Neuronal stem cell (in vitro differentiated cells): Measurements from ENCODE around the gene TSHZ2.

Experiments used
- DNase-seq: peaks from one replicate; pipeline ENCODE4 v3.0.0-alpha.2; 2013; ENCODE audit warnings: low spot score
- H2AFZ ChIP-seq: one replicate; pipeline ENCODE4 v1.6.1; 2013; ENCODE audit warnings: mild to moderate bottlenecking, low read length, inconsistent platforms
- H2AK5ac ChIP-seq: 2 replicates; pipeline ENCODE4 v1.6.1; 2013; ENCODE audit warnings: low read depth, mild to moderate bottlenecking, inconsistent platforms, low read length, moderate library complexity, mixed read lengths
- H2BK120ac ChIP-seq: 2 replicates; pipeline ENCODE4 v1.6.1; 2013; ENCODE audit warnings: low read depth, mild to moderate bottlenecking, inconsistent platforms, low read length, moderate library complexity, mixed read lengths
- H2BK12ac ChIP-seq: one replicate; pipeline ENCODE4 v1.6.1; 2013; ENCODE audit warnings: low read length, inconsistent platforms
- H2BK15ac ChIP-seq: 2 replicates; pipeline ENCODE4 v1.6.1; 2013; ENCODE audit warnings: mild to moderate bottlenecking, low read length, inconsistent platforms, mixed read lengths
- H2BK5ac ChIP-seq: one replicate; pipeline ENCODE4 v1.6.1; 2013; ENCODE audit warnings: inconsistent platforms, mild to moderate bottlenecking, low read length, moderate library complexity
- H3K14ac ChIP-seq: one replicate; pipeline ENCODE4 v1.6.1; 2013; ENCODE audit warnings: low read length, inconsistent platforms
- H3K18ac ChIP-seq: 2 replicates; pipeline ENCODE4 v1.6.1; 2013; ENCODE audit warnings: low read length, inconsistent platforms
- H3K23ac ChIP-seq: 2 replicates; pipeline ENCODE4 v1.6.1; 2013; ENCODE audit warnings: low read depth, mild to moderate bottlenecking, mixed read lengths, low read length, inconsistent platforms; ENCODE audit not compliant: poor library complexity
- H3K27ac ChIP-seq: replicated peaks from 3 replicates; pipeline ENCODE4 v1.5.1; 2013; ENCODE audit warnings: low read length, inconsistent platforms
- H3K27me3 ChIP-seq, 3 experiments: 2 replicates each; pipeline ENCODE4 v1.6.1; 2013; ENCODE audit warnings: low read length in 3 of 3, mild to moderate bottlenecking in 2 of 3, inconsistent platforms in 1 of 3, low read depth in 1 of 3, mixed read lengths in 1 of 3, moderate library complexity in 1 of 3; ENCODE audit not compliant: control insufficient read depth in 3 of 3, insufficient read depth in 3 of 3
- H3K36me3 ChIP-seq, 2 donors: replicated peaks in 1 of 2; 2 replicates each; pipeline ENCODE4 v1.6.1; 2013; ENCODE audit warnings: low read length in 2 of 2; ENCODE audit not compliant: control insufficient read depth in 2 of 2, insufficient read depth in 2 of 2
- H3K4ac ChIP-seq: 2 replicates; pipeline ENCODE4 v1.6.1; 2013; ENCODE audit warnings: inconsistent platforms, mild to moderate bottlenecking, low read length, moderate library complexity
- H3K4me1 ChIP-seq, 2 donors: 1 replicate in 1 of 2; 2 replicates in 1 of 2; pipeline ENCODE4 v1.6.1; 2013; ENCODE audit warnings: low read length in 2 of 2, low read depth in 1 of 2; ENCODE audit not compliant: control insufficient read depth in 2 of 2, insufficient read depth in 1 of 2
- H3K4me2 ChIP-seq: one replicate; pipeline ENCODE4 v1.6.1; 2013; ENCODE audit warnings: mild to moderate bottlenecking, low read length, inconsistent platforms; ENCODE audit not compliant: insufficient read depth, poor library complexity, severe bottlenecking
- H3K4me3 ChIP-seq, 2 donors: 2 replicates each; pipeline ENCODE4 v1.5.1; 2013; ENCODE audit warnings: low read length in 2 of 2, mild to moderate bottlenecking in 2 of 2, inconsistent platforms in 1 of 2, moderate library complexity in 1 of 2
- H3K79me1 ChIP-seq: one replicate; pipeline ENCODE4 v1.6.1; 2013; ENCODE audit warnings: low read depth, mild to moderate bottlenecking, inconsistent platforms, low read length, moderate library complexity
- H3K9ac ChIP-seq: one replicate; pipeline ENCODE4 v1.6.1; 2013; ENCODE audit warnings: mild to moderate bottlenecking, low read depth, low read length, inconsistent platforms; ENCODE audit not compliant: poor library complexity
- H3K9me3 ChIP-seq, 2 donors: replicated peaks in 1 of 2; 2 replicates each; pipeline versions ENCODE3 to v1.6.1; 2013; ENCODE audit warnings: low read length in 2 of 2, mild to moderate bottlenecking in 2 of 2, inconsistent platforms in 1 of 2, low read depth in 1 of 2, mixed read lengths in 1 of 2, moderate library complexity in 1 of 2; ENCODE audit not compliant: control insufficient read depth in 2 of 2, insufficient read depth in 1 of 2
- H4K8ac ChIP-seq: one replicate; pipeline ENCODE4 v1.6.1; 2013; ENCODE audit warnings: low read depth, mild to moderate bottlenecking, inconsistent platforms, low read length, moderate library complexity
- H4K91ac ChIP-seq: one replicate; pipeline ENCODE4 v1.6.1; 2013; ENCODE audit warnings: low read length, low read depth, mild to moderate bottlenecking, inconsistent platforms; ENCODE audit not compliant: poor library complexity
- WGBS, 2 donors: extraction: QIAGEN DNeasy Blood & Tissue Kit; methylation state at CpG; one replicate each; pipeline ENCODE4 v1.1.7; 2013; ENCODE audit warnings: missing lambda C conversion rate in 2 of 2, mixed read lengths in 1 of 2; ENCODE audit not compliant: insufficient read length in 2 of 2, insufficient replicate concordance in 1 of 2; ENCODE audit errors: extremely low coverage in 2 of 2; 5-methylcytosine and 5-hydroxymethylcytosine counted together

TSHZ2 gene

GRCh38 chr20:53081916-53082863, 110.0 kb downstream of the TSHZ2 start:
- no peaks in the 10 kb centered on the region for H3K9me3 ChIP-seq
- no peak overlapping the region for H3K4me2 ChIP-seq
- peaks cover 0 to 17% of the 10 kb centered on the region in 2 donors for H3K4me1 ChIP-seq
- H3K14ac ChIP-seq: no peak overlapping the region
- H3K27ac ChIP-seq: no peak overlapping the region
- no peak overlapping the region for H4K8ac ChIP-seq
- H2BK5ac ChIP-seq: no peak overlapping the region
- H3K4ac ChIP-seq: no peak overlapping the region
- no peaks in the 10 kb centered on the region for H3K79me1 ChIP-seq
- no peak overlapping the region for H3K23ac ChIP-seq
- H3K36me3 ChIP-seq: no peaks in the 10 kb centered on the region
- DNase-seq: no peak
- H3K18ac ChIP-seq: no peak overlapping the region
- no peak overlapping the region for H3K9ac ChIP-seq
- H3K4me3 ChIP-seq: no peak overlapping the region
- H2BK15ac ChIP-seq: no peak overlapping the region
- no peaks in the 10 kb centered on the region for H3K27me3 ChIP-seq
- no peak overlapping the region for H4K91ac ChIP-seq
- H2BK120ac ChIP-seq: no peak overlapping the region
- no CpG with 5 or more reads among the region's 10 CpGs for WGBS, 2 donors
- H2BK12ac ChIP-seq: no peak overlapping the region
- H2AFZ ChIP-seq: no peak overlapping the region
- no peak overlapping the region for H2AK5ac ChIP-seq

GRCh38 chr20:53083411-53083810, 111.3 kb downstream of the TSHZ2 start:
- no CpG with 5 or more reads among the region's 7 CpGs for WGBS, 2 donors
- Histone ChIP-seq H2AFZ (no peak overlapping the region), H2BK120ac (no peak overlapping the region), H3K18ac (no peak overlapping the region), H3K9ac (no peak overlapping the region), H3K36me3 (no peaks in the 10 kb centered on the region), H3K4me2 (no peak overlapping the region), H2AK5ac (no peak overlapping the region), H2BK5ac (no peak overlapping the region), H4K8ac (no peak overlapping the region), H3K23ac (no peak overlapping the region), H3K27me3 (no peaks in the 10 kb centered on the region), H3K79me1 (no peaks in the 10 kb centered on the region), H3K4ac (no peak overlapping the region), H3K14ac (no peak overlapping the region), H3K27ac (no peak overlapping the region), H4K91ac (no peak overlapping the region), H3K4me3 (no peak overlapping the region), H3K4me1 (peaks cover 0 to 13% of the 10 kb centered on the region in 2 donors), H2BK12ac (no peak overlapping the region), H2BK15ac (no peak overlapping the region), H3K9me3 (no peaks in the 10 kb centered on the region)
- no peak for DNase-seq

GRCh38 chr20:53084408-53084997, 112.3 kb downstream of the TSHZ2 start:
- H2BK120ac ChIP-seq: no peak overlapping the region
- no peak overlapping the region for H3K4me3 ChIP-seq
- H4K8ac ChIP-seq: no peak overlapping the region
- no peak overlapping the region for H2BK5ac ChIP-seq
- H3K9ac ChIP-seq: no peak overlapping the region
- DNase-seq: no peak
- no peak overlapping the region for H2BK15ac ChIP-seq
- H3K18ac ChIP-seq: no peak overlapping the region
- H3K79me1 ChIP-seq: no peaks in the 10 kb centered on the region
- no peak overlapping the region for H3K27ac ChIP-seq
- H3K36me3 ChIP-seq: no peaks in the 10 kb centered on the region
- no peaks in the 10 kb centered on the region for H3K27me3 ChIP-seq
- H4K91ac ChIP-seq: no peak overlapping the region
- no peaks in the 10 kb centered on the region for H3K9me3 ChIP-seq
- H3K4me2 ChIP-seq: no peak overlapping the region
- no peak overlapping the region for H2AK5ac ChIP-seq
- H2BK12ac ChIP-seq: no peak overlapping the region
- H3K14ac ChIP-seq: no peak overlapping the region
- H3K23ac ChIP-seq: no peak overlapping the region
- H3K4me1 ChIP-seq: peaks cover 0 to 15% of the 10 kb centered on the region in 2 donors
- no peak overlapping the region for H3K4ac ChIP-seq
- no peak overlapping the region for H2AFZ ChIP-seq

- no CpG with 5 or more reads among the region's 5 CpGs for WGBS, 2 donors
- H2BK15ac ChIP-seq: peak overlapping the region; percentile 6
- no peaks in the 10 kb centered on the region for H3K36me3 ChIP-seq
- H3K4me1 ChIP-seq: peaks cover 0 to 13% of the 10 kb centered on the region in 2 donors
- H2AFZ ChIP-seq: no peak overlapping the region
- H3K14ac ChIP-seq: no peak overlapping the region
- H2AK5ac ChIP-seq: no peak overlapping the region
- H3K27me3 ChIP-seq: no peaks in the 10 kb centered on the region
- H3K23ac ChIP-seq: no peak overlapping the region
- no peak overlapping the region for H3K4me2 ChIP-seq
- no peak overlapping the region for H3K18ac ChIP-seq
- no peak for DNase-seq
- H2BK5ac ChIP-seq: no peak overlapping the region
- no peak overlapping the region for H3K9ac ChIP-seq
- no peaks in the 10 kb centered on the region for H3K9me3 ChIP-seq
- no peaks in the 10 kb centered on the region for H3K79me1 ChIP-seq
- no peak overlapping the region for H3K27ac ChIP-seq
- no peak overlapping the region for H2BK120ac ChIP-seq
- no peak overlapping the region for H2BK12ac ChIP-seq
- no peak overlapping the region for H3K4ac ChIP-seq
- H4K91ac ChIP-seq: no peak overlapping the region
- H4K8ac ChIP-seq: no peak overlapping the region
- H3K4me3 ChIP-seq: peak overlapping the region in 1 of 2 donors; percentile 10
Measured at GRCh38 chr20:53085720-53086119, 113.6 kb downstream of the TSHZ2 start.
